ENCODE measurements around the gene ALDH1A1. TPM values are rescaled to one million over a fixed set of nuclear protein-coding genes. Genes with fewer than 3 reads are reported as not detected.

ALDH1A1 gene
- total and polyA plus RNA-seq, 7 experiments from 2014 or later = 1.0 to 11.9 (median 2.0) TPM; not detected in 3

GRCh38 chr9:72984226-72984947 lies 31.5 kb upstream of the ALDH1A1 start:
- Histone ChIP-seq H3K9me3 (ENCODE audit: control insufficient read depth in 2 of 3, low read length in 3 of 3) (no peaks in the 10 kb centered on the region), H3K4me3 (ENCODE audit: low read length) (no peak overlapping the region), H3K36me3 (ENCODE audit: control insufficient read depth in 2 of 3, insufficient read depth in 3 of 3, low read length in 3 of 3) (no peaks in the 10 kb centered on the region), H3K4me1 (ENCODE audit: control insufficient read depth in 2 of 2, insufficient read depth in 2 of 2, low read length in 2 of 2) (no peaks in the 10 kb centered on the region), H3K27me3 (ENCODE audit: control insufficient read depth in 2 of 2, insufficient read depth in 2 of 2, low read length in 2 of 2) (no peaks in the 10 kb centered on the region), H3K27ac (ENCODE audit: low read depth, low read length) (no peak overlapping the region)
- ATAC-seq (no peak), DNase-seq (no peak)
- no peaks in the 10 kb centered on the region for H3K36me3 Mint-ChIP-seq
- POLR2A ChIA-PET = no interaction called here
- no peaks in the 10 kb centered on the region for H3K9me3 Mint-ChIP-seq
- H3K27ac Mint-ChIP-seq = no peak overlapping the region
- CTCF ChIA-PET = no interaction called here
- no peaks in the 10 kb centered on the region for H3K4me1 Mint-ChIP-seq
- no peak overlapping the region for H3K4me3 Mint-ChIP-seq
- intact Hi-C loops (cut with micrococcal nuclease) = no loop called here
- peaks cover 2 to 14% (median 8%) of the 10 kb centered on the region in 5 donors for H3K27me3 Mint-ChIP-seq

GRCh38 chr9:72983512-72984225 lies 30.8 kb upstream of the ALDH1A1 start:
- peaks cover 2 to 14% (median 8%) of the 10 kb centered on the region in 5 donors for H3K27me3 Mint-ChIP-seq
- CTCF ChIA-PET = no interaction called here
- H3K36me3 Mint-ChIP-seq = no peaks in the 10 kb centered on the region

GRCh38 chr9:72983056-72983455 lies 30.2 kb upstream of the ALDH1A1 start:
- intact Hi-C loops (cut with micrococcal nuclease) = no loop called here
- H3K27me3 ChIP-seq (ENCODE audit: control insufficient read depth in 2 of 2, insufficient read depth in 2 of 2, low read length in 2 of 2) = no peaks in the 10 kb centered on the region
- H3K27me3 Mint-ChIP-seq = peaks cover 2 to 14% (median 8%) of the 10 kb centered on the region in 5 donors
- H3K4me1 Mint-ChIP-seq = no peaks in the 10 kb centered on the region
- no peaks in the 10 kb centered on the region for H3K4me1 ChIP-seq (ENCODE audit: control insufficient read depth in 2 of 2, insufficient read depth in 2 of 2, low read length in 2 of 2)
- DNase-seq (no peak), ATAC-seq (no peak)
- H3K27ac Mint-ChIP-seq = no peak overlapping the region
- no peak overlapping the region for H3K4me3 ChIP-seq (ENCODE audit: low read length)
- no peak overlapping the region for H3K4me3 Mint-ChIP-seq
- ChIA-PET POLR2A (no interaction called here), CTCF (no interaction called here)
- H3K9me3 Mint-ChIP-seq = no peaks in the 10 kb centered on the region
- no peaks in the 10 kb centered on the region for H3K9me3 ChIP-seq (ENCODE audit: control insufficient read depth in 2 of 3, low read length in 3 of 3)
- H3K36me3 Mint-ChIP-seq = no peaks in the 10 kb centered on the region
- H3K36me3 ChIP-seq (ENCODE audit: control insufficient read depth in 2 of 3, insufficient read depth in 3 of 3, low read length in 3 of 3) = no peaks in the 10 kb centered on the region
- H3K27ac ChIP-seq (ENCODE audit: low read depth, low read length) = no peak overlapping the region

More at GRCh38 chr9:72983512-72984225, 30.8 kb upstream of the ALDH1A1 start:
- no peak for DNase-seq
- no peaks in the 10 kb centered on the region for H3K36me3 ChIP-seq (ENCODE audit: control insufficient read depth in 2 of 3, insufficient read depth in 3 of 3, low read length in 3 of 3)
- H3K27ac Mint-ChIP-seq = no peak overlapping the region
- intact Hi-C loops (cut with micrococcal nuclease) = no loop called here
- H3K4me1 ChIP-seq (ENCODE audit: control insufficient read depth in 2 of 2, insufficient read depth in 2 of 2, low read length in 2 of 2) = no peaks in the 10 kb centered on the region
- H3K4me1 Mint-ChIP-seq = no peaks in the 10 kb centered on the region
- POLR2A ChIA-PET = no interaction called here
- no peak overlapping the region for H3K4me3 Mint-ChIP-seq
- no peaks in the 10 kb centered on the region for H3K27me3 ChIP-seq (ENCODE audit: control insufficient read depth in 2 of 2, insufficient read depth in 2 of 2, low read length in 2 of 2)
- H3K9me3 Mint-ChIP-seq = no peaks in the 10 kb centered on the region
- H3K27ac ChIP-seq (ENCODE audit: low read depth, low read length) = no peak overlapping the region
- no peaks in the 10 kb centered on the region for H3K9me3 ChIP-seq (ENCODE audit: control insufficient read depth in 2 of 3, low read length in 3 of 3)
- ATAC-seq = no peak
- no peak overlapping the region for H3K4me3 ChIP-seq (ENCODE audit: low read length)

GRCh38 chr9:72982146-72982799 lies 29.4 kb upstream of the ALDH1A1 start:
- H3K4me3 Mint-ChIP-seq = no peak overlapping the region
- H3K36me3 ChIP-seq (ENCODE audit: control insufficient read depth in 2 of 3, insufficient read depth in 3 of 3, low read length in 3 of 3) = no peaks in the 10 kb centered on the region
- ChIA-PET CTCF (no interaction called here), POLR2A (no interaction called here)
- no peaks in the 10 kb centered on the region for H3K4me1 ChIP-seq (ENCODE audit: control insufficient read depth in 2 of 2, insufficient read depth in 2 of 2, low read length in 2 of 2)
- H3K27ac Mint-ChIP-seq = no peak overlapping the region
- no peaks in the 10 kb centered on the region for H3K9me3 Mint-ChIP-seq
- no peaks in the 10 kb centered on the region for H3K36me3 Mint-ChIP-seq
- H3K27me3 Mint-ChIP-seq = peaks cover 2 to 14% (median 8%) of the 10 kb centered on the region in 5 donors
- H3K4me1 Mint-ChIP-seq = no peaks in the 10 kb centered on the region
- no peak overlapping the region for H3K27ac ChIP-seq (ENCODE audit: low read depth, low read length)
- H3K27me3 ChIP-seq (ENCODE audit: control insufficient read depth in 2 of 2, insufficient read depth in 2 of 2, low read length in 2 of 2) = no peaks in the 10 kb centered on the region
- intact Hi-C loops (cut with micrococcal nuclease) = no loop called here
- no peaks in the 10 kb centered on the region for H3K9me3 ChIP-seq (ENCODE audit: control insufficient read depth in 2 of 3, low read length in 3 of 3)
- peak; percentile 42 for ATAC-seq
- no peak overlapping the region for H3K4me3 ChIP-seq (ENCODE audit: low read length)
- no peak for DNase-seq

- H3K9me3 Mint-ChIP-seq = no peaks in the 10 kb centered on the region
- DNase-seq = no peak
- Histone ChIP-seq H3K27ac (ENCODE audit: low read depth, low read length) (no peak overlapping the region), H3K4me1 (ENCODE audit: control insufficient read depth in 2 of 2, insufficient read depth in 2 of 2, low read length in 2 of 2) (no peaks in the 10 kb centered on the region), H3K9me3 (ENCODE audit: control insufficient read depth in 2 of 3, low read length in 3 of 3) (no peaks in the 10 kb centered on the region), H3K4me3 (ENCODE audit: low read length) (no peak overlapping the region), H3K36me3 (ENCODE audit: control insufficient read depth in 2 of 3, insufficient read depth in 3 of 3, low read length in 3 of 3) (no peaks in the 10 kb centered on the region), H3K27me3 (ENCODE audit: control insufficient read depth in 2 of 2, insufficient read depth in 2 of 2, low read length in 2 of 2) (no peaks in the 10 kb centered on the region)
- no peaks in the 10 kb centered on the region for H3K36me3 Mint-ChIP-seq
- no peaks in the 10 kb centered on the region for H3K4me1 Mint-ChIP-seq
- intact Hi-C loops (cut with micrococcal nuclease) = no loop called here
- no peak overlapping the region for H3K27ac Mint-ChIP-seq
- H3K4me3 Mint-ChIP-seq = no peak overlapping the region
- CTCF ChIA-PET = no interaction called here
- POLR2A ChIA-PET = no interaction called here
- no peak for ATAC-seq
- H3K27me3 Mint-ChIP-seq = peaks cover 2 to 9% (median 4%) of the 10 kb centered on the region in 5 donors
These were observed 28.6 kb upstream of the ALDH1A1 start for GRCh38 chr9:72981433-72981832.

- POLR2A ChIA-PET = no interaction called here
- DNase-seq = no peak
These were observed 27.9 kb upstream of the ALDH1A1 start for GRCh38 chr9:72980600-72981265.

More at GRCh38 chr9:72980600-72981265, 27.9 kb upstream of the ALDH1A1 start:
- Mint-ChIP-seq H3K9me3 (no peaks in the 10 kb centered on the region), H3K27ac (no peak overlapping the region), H3K4me1 (no peaks in the 10 kb centered on the region), H3K4me3 (no peak overlapping the region), H3K36me3 (no peaks in the 10 kb centered on the region), H3K27me3 (peaks cover 2 to 6% (median 4%) of the 10 kb centered on the region in 5 donors)
- CTCF ChIA-PET = no interaction called here
- Histone ChIP-seq H3K9me3 (ENCODE audit: control insufficient read depth in 2 of 3, low read length in 3 of 3) (no peaks in the 10 kb centered on the region), H3K36me3 (ENCODE audit: control insufficient read depth in 2 of 3, insufficient read depth in 3 of 3, low read length in 3 of 3) (no peaks in the 10 kb centered on the region), H3K4me1 (ENCODE audit: control insufficient read depth in 2 of 2, insufficient read depth in 2 of 2, low read length in 2 of 2) (no peaks in the 10 kb centered on the region), H3K4me3 (ENCODE audit: low read length) (no peak overlapping the region), H3K27ac (ENCODE audit: low read depth, low read length) (no peak overlapping the region), H3K27me3 (ENCODE audit: control insufficient read depth in 2 of 2, insufficient read depth in 2 of 2, low read length in 2 of 2) (no peaks in the 10 kb centered on the region)
- intact Hi-C loops (cut with micrococcal nuclease) = no loop called here
- no peak for ATAC-seq
